ENCODE measurements around the gene SLX4.

SLX4 gene

DNA sequence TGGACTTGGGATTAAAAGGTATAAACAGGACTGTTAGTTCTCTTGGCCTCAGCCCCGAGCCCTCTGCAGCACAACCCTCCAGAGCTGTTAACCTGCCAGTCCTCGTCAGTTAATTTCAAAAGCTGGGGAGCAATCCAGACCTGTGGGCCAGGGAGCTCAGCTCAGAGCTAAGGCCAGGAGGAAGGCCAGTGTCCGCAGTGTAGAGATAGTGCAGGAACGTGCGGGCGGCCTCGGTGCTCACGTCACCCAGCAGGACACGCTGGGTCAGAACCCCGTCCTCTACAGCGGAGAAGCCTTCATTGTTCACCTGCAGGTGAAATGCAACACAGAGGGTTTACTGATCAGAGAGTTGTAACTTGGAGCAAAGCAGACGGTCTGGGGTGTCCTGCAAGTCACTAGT lies 18.8 kb downstream of the SLX4 start:
- no peak for DNase-seq (ENCODE audit: low read depth)
- H3K4me3 ChIP-seq (ENCODE audit: low read depth, low read length), result no peak overlapping the region
- TF ChIP-seq, protein P1, sequence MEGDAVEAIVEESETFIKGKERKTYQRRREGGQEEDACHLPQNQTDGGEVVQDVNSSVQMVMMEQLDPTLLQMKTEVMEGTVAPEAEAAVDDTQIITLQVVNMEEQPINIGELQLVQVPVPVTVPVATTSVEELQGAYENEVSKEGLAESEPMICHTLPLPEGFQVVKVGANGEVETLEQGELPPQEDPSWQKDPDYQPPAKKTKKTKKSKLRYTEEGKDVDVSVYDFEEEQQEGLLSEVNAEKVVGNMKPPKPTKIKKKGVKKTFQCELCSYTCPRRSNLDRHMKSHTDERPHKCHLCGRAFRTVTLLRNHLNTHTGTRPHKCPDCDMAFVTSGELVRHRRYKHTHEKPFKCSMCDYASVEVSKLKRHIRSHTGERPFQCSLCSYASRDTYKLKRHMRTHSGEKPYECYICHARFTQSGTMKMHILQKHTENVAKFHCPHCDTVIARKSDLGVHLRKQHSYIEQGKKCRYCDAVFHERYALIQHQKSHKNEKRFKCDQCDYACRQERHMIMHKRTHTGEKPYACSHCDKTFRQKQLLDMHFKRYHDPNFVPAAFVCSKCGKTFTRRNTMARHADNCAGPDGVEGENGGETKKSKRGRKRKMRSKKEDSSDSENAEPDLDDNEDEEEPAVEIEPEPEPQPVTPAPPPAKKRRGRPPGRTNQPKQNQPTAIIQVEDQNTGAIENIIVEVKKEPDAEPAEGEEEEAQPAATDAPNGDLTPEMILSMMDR (IDR thresholded peaks at IDR 0.05; ENCODE audit: low read depth, low read length, missing control alignments), result no peak

DNA sequence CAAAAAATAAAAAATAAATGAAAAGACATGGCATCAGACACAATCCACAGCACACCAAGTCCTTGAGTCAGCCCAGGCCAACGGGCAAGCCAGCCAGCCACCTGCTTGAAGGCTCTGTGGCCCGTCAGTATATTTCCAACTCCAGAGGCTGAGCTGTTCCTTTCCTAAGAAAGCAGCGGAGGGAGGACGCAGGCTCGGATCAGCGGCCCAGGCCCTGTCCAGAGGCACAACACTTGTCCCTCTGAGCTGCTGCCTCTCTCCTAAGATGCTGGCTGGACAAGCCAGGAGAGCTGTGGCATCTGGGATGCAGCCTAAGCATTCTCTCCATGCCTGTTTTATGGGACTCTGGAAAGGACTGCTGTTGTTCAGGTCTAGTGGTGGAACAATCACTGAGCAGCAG lies 19.4 kb downstream of the SLX4 start:
- TF ChIP-seq, protein P1 (IDR thresholded peaks at IDR 0.05; ENCODE audit: low read depth, low read length, missing control alignments), result no peak
- no peak overlapping the region for H3K4me3 ChIP-seq (ENCODE audit: low read depth, low read length)
- no peak for DNase-seq (ENCODE audit: low read depth)

DNA sequence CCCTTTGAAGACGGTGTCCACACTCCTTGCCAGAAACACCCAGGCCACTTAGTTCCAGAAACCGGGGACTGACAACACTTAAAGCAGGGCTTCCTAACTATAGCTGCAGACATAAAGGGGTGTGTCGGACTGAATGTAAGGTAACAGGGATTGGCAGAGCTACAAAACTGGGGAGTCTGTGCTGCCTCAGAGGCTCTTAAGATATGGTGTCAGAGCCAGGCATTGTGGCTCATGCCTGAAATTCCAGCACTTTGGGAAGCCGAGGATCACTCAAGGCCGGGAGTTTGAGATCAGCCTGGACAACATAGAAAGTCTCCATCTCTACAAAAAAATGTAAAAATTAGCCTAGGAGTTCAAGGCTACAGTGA lies 20.0 kb downstream of the SLX4 start:
- no peak overlapping the region for H3K4me3 ChIP-seq (ENCODE audit: low read depth, low read length)
- TF ChIP-seq, protein P1 (IDR thresholded peaks at IDR 0.05; ENCODE audit: low read depth, low read length, missing control alignments), result no peak

DNA sequence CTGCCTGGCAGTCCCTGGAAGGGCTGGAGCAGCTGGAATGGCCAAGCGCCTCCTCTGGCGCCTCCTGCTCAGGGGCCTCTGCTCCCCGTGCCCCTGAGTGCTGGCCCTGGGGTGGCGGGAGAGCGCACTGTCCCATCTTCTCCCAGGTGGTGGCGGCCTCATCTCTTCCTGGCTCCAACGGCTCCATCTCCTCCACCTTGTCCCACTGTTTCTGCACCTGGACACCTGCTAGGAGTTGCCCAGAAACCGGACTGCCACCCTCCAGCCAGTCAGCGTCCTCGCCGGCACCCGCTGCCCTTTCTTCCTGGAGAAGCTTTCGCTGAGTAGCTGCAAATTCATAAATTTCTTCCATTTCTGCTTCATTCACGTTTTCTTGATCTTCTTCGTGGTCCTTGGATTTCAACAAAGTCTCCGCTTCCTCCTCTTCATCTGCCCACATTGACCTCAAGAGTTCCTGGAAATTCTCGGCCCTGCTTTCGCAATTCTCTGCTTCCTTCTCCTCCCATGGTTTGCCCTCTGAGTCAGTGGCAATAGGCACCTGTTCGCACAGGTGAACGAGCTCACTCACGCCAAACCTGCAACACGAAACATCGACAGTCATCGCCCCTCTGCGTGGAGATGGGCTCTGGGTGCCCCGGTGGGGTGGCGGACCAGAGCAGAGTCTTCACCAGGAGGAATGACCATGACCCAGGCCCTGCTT lies 20.5 kb downstream of the SLX4 start:
- TF ChIP-seq, protein P1 (IDR thresholded peaks at IDR 0.05; ENCODE audit: low read depth, low read length, missing control alignments), result no peak
- H3K4me3 ChIP-seq (ENCODE audit: low read depth, low read length), result no peak overlapping the region
- no peak for DNase-seq (ENCODE audit: low read depth)

More for the DNA sequence above, 20.0 kb downstream of the SLX4 start:
- no peak for DNase-seq (ENCODE audit: low read depth)

DNA sequence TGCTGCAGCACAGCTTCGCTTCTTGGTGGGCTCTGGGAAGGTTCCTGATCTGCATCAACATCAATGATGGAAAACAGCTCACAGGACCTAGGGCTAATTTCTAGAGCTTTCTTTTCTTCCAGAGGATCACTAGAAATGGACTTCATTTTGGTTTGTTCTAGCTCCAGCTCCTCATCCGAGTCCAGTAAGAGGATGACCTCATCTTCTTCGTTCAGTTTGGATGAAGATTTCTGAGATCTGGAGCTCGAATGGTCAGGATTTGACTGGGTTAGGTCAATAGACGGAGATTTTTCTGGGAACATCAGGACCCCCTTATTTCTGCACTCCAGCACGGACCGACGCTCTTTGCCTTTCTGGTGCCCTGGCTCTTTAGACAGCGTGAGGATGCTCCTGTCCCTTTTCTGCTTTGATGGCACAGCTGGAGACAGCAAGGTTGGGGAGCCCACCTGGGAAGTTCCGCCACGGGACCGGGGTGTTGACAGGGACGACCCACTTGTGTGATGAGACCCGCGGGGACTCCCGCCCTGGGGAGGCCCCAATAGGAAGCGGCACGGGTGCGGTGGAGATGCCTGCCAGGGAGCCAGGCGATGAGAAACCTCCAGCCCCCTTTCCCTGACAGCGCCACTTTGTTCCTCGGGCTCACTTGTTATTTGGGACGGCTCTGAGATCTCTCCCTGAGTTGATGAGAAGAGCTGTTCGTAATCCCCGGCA lies 21.3 kb downstream of the SLX4 start:
- no peak for DNase-seq (ENCODE audit: low read depth)
- no peak overlapping the region for H3K4me3 ChIP-seq (ENCODE audit: low read depth, low read length)
- TF ChIP-seq, protein P1 (IDR thresholded peaks at IDR 0.05; ENCODE audit: low read depth, low read length, missing control alignments), result no peak

DNA sequence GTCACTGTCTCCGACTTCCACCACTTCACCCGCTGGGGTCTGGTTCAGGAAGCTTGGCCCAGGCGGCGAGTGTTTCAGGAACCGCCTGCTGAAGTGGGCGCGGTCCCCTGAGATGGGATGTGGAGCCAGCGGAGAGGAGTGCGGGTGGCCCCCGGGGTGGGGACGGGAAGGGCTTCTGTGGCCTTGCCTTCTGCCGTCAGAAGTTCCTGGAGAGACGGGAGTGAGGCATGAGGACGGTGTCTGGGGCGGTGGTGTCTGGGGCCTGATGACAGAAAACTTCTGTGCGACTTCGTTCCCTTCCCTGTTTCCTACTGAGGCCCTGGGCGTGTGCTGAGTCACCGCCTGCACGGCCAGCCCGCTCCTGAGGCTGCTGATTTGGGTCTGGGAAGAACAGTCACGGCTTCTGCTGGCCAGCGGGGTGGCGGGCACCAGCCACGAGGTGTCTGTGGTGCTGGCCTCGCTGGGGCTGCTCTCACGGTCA lies 21.9 kb downstream of the SLX4 start:
- DNase-seq (ENCODE audit: low read depth), result no peak
- no peak overlapping the region for H3K4me3 ChIP-seq (ENCODE audit: low read depth, low read length)
- TF ChIP-seq, protein P1 (IDR thresholded peaks at IDR 0.05; ENCODE audit: low read depth, low read length, missing control alignments), result no peak

All from GM12864 (cell line).